Spleen (tissue), 11 donors: Measurements from ENCODE around the gene IL1B. TPM values are rescaled to one million over a fixed set of nuclear protein-coding genes. Genes with fewer than 3 reads are reported as not detected.

Experiments
- DNase-seq: peaks from one replicate; pipeline ENCODE4 v3.0.0-alpha.2; 2020
- H3K27ac ChIP-seq, 8 donors: fragments of 200-600 bp; sonication (generic) in 7 of 8; 1 replicate in 4 of 8; 2 replicates in 4 of 8; pipeline versions ENCODE4 v1.5.0 to v1.8.0; 2016 to 2021; ENCODE audit warnings: inconsistent platforms in 4 of 8, mild to moderate bottlenecking in 4 of 8, moderate library complexity in 1 of 8
- H3K27me3 ChIP-seq, 7 donors: fragments of 200-600 bp; sonication (generic) in 6 of 7; replicated peaks in 1 of 7; 1 replicate in 4 of 7; 2 replicates in 3 of 7; pipeline versions ENCODE4 v1.5.0 to v1.8.0; 2016 to 2021; ENCODE audit warnings: inconsistent platforms in 3 of 7, mild to moderate bottlenecking in 1 of 7
- H3K36me3 ChIP-seq, 6 donors: fragments of 200-600 bp; sonication (generic) in 5 of 6; 1 replicate in 4 of 6; 2 replicates in 2 of 6; pipeline versions ENCODE4 v1.5.0 to v1.8.0; 2016 to 2021; ENCODE audit warnings: inconsistent platforms in 2 of 6
- H3K4me1 ChIP-seq, 6 donors: fragments of 200-600 bp; sonication (generic) in 5 of 6; 1 replicate in 3 of 6; 2 replicates in 3 of 6; pipeline versions ENCODE4 v1.5.0 to v1.8.0; 2016 to 2021; ENCODE audit warnings: inconsistent platforms in 3 of 6
- H3K4me3 ChIP-seq, 8 donors: fragments of 200-600 bp; sonication (generic) in 7 of 8; 1 replicate in 4 of 8; 2 replicates in 4 of 8; pipeline versions ENCODE4 v1.5.0 to v1.8.0; 2016 to 2021; ENCODE audit warnings: inconsistent platforms in 4 of 8, mild to moderate bottlenecking in 4 of 8, moderate library complexity in 2 of 8
- H3K9me3 ChIP-seq, 8 donors: fragments of 200-600 bp; sonication (generic) in 7 of 8; 1 replicate in 4 of 8; 2 replicates in 4 of 8; pipeline versions ENCODE4 v1.5.0 to v1.8.0; 2016 to 2021; ENCODE audit warnings: inconsistent platforms in 4 of 8
- CTCF ChIP-seq, 11 experiments: fragments of 200-600 bp in 7 of 11; fragments of 450-650 bp in 4 of 11; sonication (generic) in 4 of 11; IDR thresholded peaks in 8 of 11; conservative IDR thresholded peaks in 3 of 11; 1 replicate in 7 of 11; 2 replicates in 4 of 11; pipeline versions ENCODE4 v1.4.0 to v1.8.0; 2016 to 2021; ENCODE audit warnings: antibody characterized with exemption in 11 of 11, inconsistent platforms in 4 of 11, mild to moderate bottlenecking in 1 of 11
- POLR2A ChIP-seq, 3 donors: fragments of 450-650 bp; IDR thresholded peaks; one replicate each; pipeline ENCODE4 v1.5.1; 2017; ENCODE audit warnings: antibody characterized with exemption in 3 of 3, mild to moderate bottlenecking in 1 of 3
- POLR2AphosphoS5 ChIP-seq, 3 donors: sonication (generic); formaldehyde crosslinking; IDR thresholded peaks; one replicate each; pipeline ENCODE4 v1.5.1; 2017; ENCODE audit warnings: antibody characterized with exemption in 3 of 3
- WGBS, 5 donors: extraction: QIAGEN DNeasy Blood & Tissue Kit in 3 of 5; methylation state at CpG; one replicate each; pipeline versions ENCODE4 v1.1.5 to v1.1.7; 2013 to 2018; 5-methylcytosine and 5-hydroxymethylcytosine counted together
- intact Hi-C: fragments of 100-400 bp; cut with DNase I; formaldehyde crosslinking; loops from one replicate; pipeline ENCODE4 v1.15.0; 2023; ENCODE audit warnings: low total_unique reads
- polyA plus RNA-seq, 3 donors: library from polyadenylated mRNA; stranded (reverse); fragments of 200-250 nt; gene quantifications; one replicate each; pipeline ENCODE4 v1.2.1, GENCODE V29; 2013
- total RNA-seq, 7 donors: library from RNA; depleted of rRNA in 3 of 7; stranded (reverse); fragments of >200 nt in 3 of 7; fragmentation: NEBNext Ultra II Directional in 4 of 7; extraction: Animal tissue kit (Norgen Biotek cat#: 25700) in 4 of 7; gene quantifications; one replicate each; pipeline versions ENCODE4 v1.1.0 to v1.2.1, GENCODE V29; 2016 to 2021
- donor health status: healthy with polysubstance abuse.
- donor health status: DM: no; HTN: no; CAD: no; lungs with moderate emphysema.
- donor health status: DM: no; HTN: no; CAD: no.
- donor health status: Bipolar disorder and iron deficiency.
- donor health status: healthy.
- donor health status: DM: no; HTN: no; CAD: no.
- donor health status: DM: yes; HTN: yes; CAD: no.

Gene IL1B
- total and polyA plus RNA-seq, 10 donors = 3.4 to 81.9 (median 11.5) TPM

- H3K27ac ChIP-seq = peak overlapping the region in 7 of 8 donors; percentile 0 to 87 (median 70)
- intact Hi-C loops = no loop called here
- 19 to 50% (median 35%) methylated on average over 3 of the region's 3 CpGs for WGBS, 5 donors
- TF ChIP-seq POLR2AphosphoS5 (IDR thresholded peaks at IDR 0.05) = no peak
- no peak for TF ChIP-seq POLR2A (IDR thresholded peaks at IDR 0.05)
- TF ChIP-seq CTCF (IDR thresholded peaks at IDR 0.05 in 8 of 11, conservative IDR thresholded peaks at IDR 0.05 in 3 of 11) = no peak
- peaks cover 3 to 35% (median 13%) of the 10 kb centered on the region in 6 donors for H3K4me1 ChIP-seq
- no peaks in the 10 kb centered on the region for H3K27me3 ChIP-seq
- no peaks in the 10 kb centered on the region for H3K36me3 ChIP-seq
- H3K4me3 ChIP-seq = peak overlapping the region in 1 of 8 donors; percentile 37
- DNase-seq = no peak
- no peaks in the 10 kb centered on the region for H3K9me3 ChIP-seq
Observed at GRCh38 chr2:112793449-112793978, 43.1 kb downstream of the IL1B start.

DNA sequence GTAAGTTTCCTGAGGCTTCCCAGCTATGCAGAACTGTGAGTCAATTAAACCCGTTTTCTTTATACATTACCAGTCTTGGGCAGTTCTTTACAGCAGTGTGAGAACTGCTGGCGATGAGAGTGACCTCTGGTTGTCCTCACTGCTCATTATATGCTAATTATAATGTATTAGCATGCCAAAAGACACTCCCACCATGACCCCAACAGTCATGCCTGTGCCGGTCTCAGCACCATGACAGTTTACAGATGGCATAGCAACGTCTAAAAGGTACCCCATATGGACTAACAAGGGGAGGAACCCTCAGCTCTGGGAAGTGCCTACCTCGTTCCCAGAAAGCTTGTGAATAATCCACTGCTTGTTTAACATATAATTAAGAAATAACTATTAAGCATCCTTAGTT, 44.2 kb downstream of the IL1B start:
- H3K4me1 ChIP-seq = peaks cover 3 to 46% (median 13%) of the 10 kb centered on the region in 6 donors
- intact Hi-C loops = no loop called here
- DNase-seq = no peak

GRCh38 chr2:112791693-112792230, 44.8 kb downstream of the IL1B start:
- no peak for DNase-seq
- H3K27ac ChIP-seq = no peak overlapping the region
- H3K36me3 ChIP-seq = no peaks in the 10 kb centered on the region
- peaks cover 3 to 51% (median 13%) of the 10 kb centered on the region in 6 donors for H3K4me1 ChIP-seq
- WGBS, 5 donors = 98 to 100% (median 99%) methylated on average over 3 of the region's 3 CpGs
- no peaks in the 10 kb centered on the region for H3K27me3 ChIP-seq
- no peaks in the 10 kb centered on the region for H3K9me3 ChIP-seq
- TF ChIP-seq CTCF (IDR thresholded peaks at IDR 0.05 in 8 of 11, conservative IDR thresholded peaks at IDR 0.05 in 3 of 11) = no peak
- no peak for TF ChIP-seq POLR2AphosphoS5 (IDR thresholded peaks at IDR 0.05)
- TF ChIP-seq POLR2A (IDR thresholded peaks at IDR 0.05) = no peak
- intact Hi-C loops = no loop called here
- no peak overlapping the region for H3K4me3 ChIP-seq

More for the DNA sequence above, 44.2 kb downstream of the IL1B start:
- H3K27me3 ChIP-seq = no peaks in the 10 kb centered on the region
- TF ChIP-seq CTCF (IDR thresholded peaks at IDR 0.05 in 8 of 11, conservative IDR thresholded peaks at IDR 0.05 in 3 of 11) = no peak
- no peak for TF ChIP-seq POLR2A (IDR thresholded peaks at IDR 0.05)
- H3K36me3 ChIP-seq = no peaks in the 10 kb centered on the region
- no peaks in the 10 kb centered on the region for H3K9me3 ChIP-seq
- WGBS, 5 donors = 84 to 93% (median 92%) methylated on average over 5 of the region's 5 CpGs
- no peak overlapping the region for H3K4me3 ChIP-seq
- H3K27ac ChIP-seq = no peak overlapping the region

DNA sequence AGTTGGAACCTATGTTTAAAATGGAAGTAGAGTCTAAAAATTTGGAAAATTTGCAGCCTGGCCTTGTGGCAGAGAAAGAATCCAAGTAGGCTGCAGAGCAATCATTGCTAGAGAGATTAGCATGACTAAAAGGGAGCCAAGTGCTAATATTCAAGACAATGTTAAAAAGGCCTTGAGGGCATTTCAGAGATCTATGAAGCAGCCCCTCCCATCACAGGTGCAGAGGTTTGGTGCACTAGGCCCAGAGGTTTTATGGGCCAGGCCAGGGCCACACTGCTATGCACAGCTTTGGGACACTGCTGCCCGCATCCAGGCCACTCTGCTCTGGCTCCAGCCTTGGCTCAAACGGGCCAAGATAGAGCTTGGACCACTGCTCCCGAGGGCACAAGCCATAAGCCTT, 45.6 kb downstream of the IL1B start:
- H3K27ac ChIP-seq = no peak overlapping the region
- no peaks in the 10 kb centered on the region for H3K27me3 ChIP-seq
- no peak overlapping the region for H3K4me3 ChIP-seq
- H3K9me3 ChIP-seq = no peaks in the 10 kb centered on the region
- peaks cover 3 to 51% (median 13%) of the 10 kb centered on the region in 6 donors for H3K4me1 ChIP-seq
- TF ChIP-seq POLR2A (IDR thresholded peaks at IDR 0.05) (no peak), CTCF (IDR thresholded peaks at IDR 0.05 in 8 of 11, conservative IDR thresholded peaks at IDR 0.05 in 3 of 11) (no peak), POLR2AphosphoS5 (IDR thresholded peaks at IDR 0.05) (no peak)
- H3K36me3 ChIP-seq = no peaks in the 10 kb centered on the region
- 86 to 97% (median 93%) methylated on average over 3 of the region's 3 CpGs; no CpG with 5 or more reads in 1 of the 5 donors for WGBS, 5 donors
- no peak for DNase-seq
- intact Hi-C loops = no loop called here
